Neutrophil (primary cell): Measurements from ENCODE around the gene TMEM272.

Experiments
- H3K27ac ChIP-seq: fragments of 200-600 bp; sonication (generic); 2 replicates; pipeline ENCODE4 v1.5.1; 2016; ENCODE audit warnings: mild to moderate bottlenecking, moderate library complexity
- H3K27me3 ChIP-seq: fragments of 200-600 bp; sonication (generic); 2 replicates; pipeline ENCODE4 v1.6.0; 2016; ENCODE audit warnings: mild to moderate bottlenecking
- H3K36me3 ChIP-seq: fragments of 200-600 bp; sonication (generic); 2 replicates; pipeline ENCODE4 v1.5.1; 2017
- H3K4me1 ChIP-seq, 2 experiments: fragments of 200-600 bp in 1 of 2; sonication (generic) in 1 of 2; 1 replicate in 1 of 2; 2 replicates in 1 of 2; pipeline versions ENCODE4 v1.5.1 to v1.6.1; 2013 to 2016; ENCODE audit warnings: low read depth in 1 of 2, low read length in 1 of 2, mild to moderate bottlenecking in 1 of 2, moderate library complexity in 1 of 2; ENCODE audit not compliant: control insufficient read depth in 1 of 2, insufficient read depth in 1 of 2
- H3K4me3 ChIP-seq, 2 experiments: fragments of 200-600 bp in 1 of 2; sonication (generic) in 1 of 2; 1 replicate in 1 of 2; 2 replicates in 1 of 2; pipeline ENCODE4 v1.5.1; 2013 to 2016; ENCODE audit warnings: low read depth in 1 of 2, low read length in 1 of 2, mild to moderate bottlenecking in 1 of 2, moderate library complexity in 1 of 2
- H3K9me3 ChIP-seq: fragments of 200-600 bp; sonication (generic); 2 replicates; pipeline ENCODE4 v1.5.1; 2016
- CTCF ChIP-seq: fragments of 200-600 bp; sonication (generic); IDR thresholded peaks from 2 replicates; pipeline ENCODE4 v1.5.1; 2016; ENCODE audit warnings: antibody characterized with exemption

The TMEM272 gene

GRCh38 chr13:51805925-51806324 lies 39.1 kb downstream of the TMEM272 start:
- Histone ChIP-seq H3K27ac (peak overlapping the region; percentile 10), H3K36me3 (peaks cover 4% of the 10 kb centered on the region), H3K9me3 (no peaks in the 10 kb centered on the region), H3K27me3 (peaks cover 10% of the 10 kb centered on the region), H3K4me3 (no peak overlapping the region), H3K4me1 (peaks cover 47 to 53% of the 10 kb centered on the region in 2 experiments)
- no peak for TF ChIP-seq CTCF

- H3K4me1 ChIP-seq, result peaks cover 47 to 53% of the 10 kb centered on the region in 2 experiments
- peaks cover 16% of the 10 kb centered on the region for H3K27me3 ChIP-seq
- no peaks in the 10 kb centered on the region for H3K9me3 ChIP-seq
- H3K27ac ChIP-seq, result peak overlapping the region; percentile 98
- peak overlapping the region; percentile 83 to 88 for H3K4me3 ChIP-seq
- H3K36me3 ChIP-seq, result peaks cover 4% of the 10 kb centered on the region
- TF ChIP-seq CTCF, result no peak
Observed at GRCh38 chr13:51805313-51805712, 39.7 kb downstream of the TMEM272 start.

GRCh38 chr13:51804295-51805172 lies 40.4 kb downstream of the TMEM272 start:
- H3K27ac ChIP-seq, result peak overlapping the region; percentile 98
- peaks cover 47 to 50% of the 10 kb centered on the region in 2 experiments for H3K4me1 ChIP-seq

GRCh38 chr13:51803422-51804294 lies 41.3 kb downstream of the TMEM272 start, which contains the start of gene DHRS12:
TSS of gene DHRS12 (minus strand) at chr13:51804163. CDS start at chr13:51799659, 4,504 bp downstream.
- peak within 1 kb of the TSS; percentile 98 for H3K27ac ChIP-seq
- peak within 1 kb of the TSS; percentile 83 to 88 for H3K4me3 ChIP-seq
- peak; percentile 67 for TF ChIP-seq CTCF
- H3K36me3 ChIP-seq, result peaks cover 11% of the 10 kb centered on the region
- no peaks in the 10 kb centered on the region for H3K9me3 ChIP-seq
- peaks cover 32% of the 10 kb centered on the region for H3K27me3 ChIP-seq
- peaks cover 39 to 41% of the 10 kb centered on the region in 2 experiments for H3K4me1 ChIP-seq

More at GRCh38 chr13:51804295-51805172, 40.4 kb downstream of the TMEM272 start:
- H3K4me3 ChIP-seq, result peak overlapping the region; percentile 83 to 88
- H3K27me3 ChIP-seq, result peaks cover 24% of the 10 kb centered on the region
- no peak for TF ChIP-seq CTCF
- no peaks in the 10 kb centered on the region for H3K9me3 ChIP-seq
- H3K36me3 ChIP-seq, result peaks cover 4% of the 10 kb centered on the region

GRCh38 chr13:51802631-51803418 lies 42.2 kb downstream of the TMEM272 start:
- peak overlapping the region; percentile 83 to 88 for H3K4me3 ChIP-seq
- no peak for TF ChIP-seq CTCF

More at GRCh38 chr13:51802631-51803418, 42.2 kb downstream of the TMEM272 start:
- peaks cover 17% of the 10 kb centered on the region for H3K36me3 ChIP-seq
- H3K4me1 ChIP-seq, result peaks cover 39 to 41% of the 10 kb centered on the region in 2 experiments
- peak overlapping the region; percentile 98 for H3K27ac ChIP-seq
- peaks cover 32% of the 10 kb centered on the region for H3K27me3 ChIP-seq
- no peaks in the 10 kb centered on the region for H3K9me3 ChIP-seq
